ENCODE measurements around the gene DHX15. TPM values are rescaled to one million over a fixed set of nuclear protein-coding genes. Genes with fewer than 3 reads are reported as not detected.

The DHX15 gene
- total RNA-seq, 3 donors from 2014 or later (not counting 1 experiment from before 2014, with no cell fraction given) = 174 to 180 (median 179) TPM

DNA sequence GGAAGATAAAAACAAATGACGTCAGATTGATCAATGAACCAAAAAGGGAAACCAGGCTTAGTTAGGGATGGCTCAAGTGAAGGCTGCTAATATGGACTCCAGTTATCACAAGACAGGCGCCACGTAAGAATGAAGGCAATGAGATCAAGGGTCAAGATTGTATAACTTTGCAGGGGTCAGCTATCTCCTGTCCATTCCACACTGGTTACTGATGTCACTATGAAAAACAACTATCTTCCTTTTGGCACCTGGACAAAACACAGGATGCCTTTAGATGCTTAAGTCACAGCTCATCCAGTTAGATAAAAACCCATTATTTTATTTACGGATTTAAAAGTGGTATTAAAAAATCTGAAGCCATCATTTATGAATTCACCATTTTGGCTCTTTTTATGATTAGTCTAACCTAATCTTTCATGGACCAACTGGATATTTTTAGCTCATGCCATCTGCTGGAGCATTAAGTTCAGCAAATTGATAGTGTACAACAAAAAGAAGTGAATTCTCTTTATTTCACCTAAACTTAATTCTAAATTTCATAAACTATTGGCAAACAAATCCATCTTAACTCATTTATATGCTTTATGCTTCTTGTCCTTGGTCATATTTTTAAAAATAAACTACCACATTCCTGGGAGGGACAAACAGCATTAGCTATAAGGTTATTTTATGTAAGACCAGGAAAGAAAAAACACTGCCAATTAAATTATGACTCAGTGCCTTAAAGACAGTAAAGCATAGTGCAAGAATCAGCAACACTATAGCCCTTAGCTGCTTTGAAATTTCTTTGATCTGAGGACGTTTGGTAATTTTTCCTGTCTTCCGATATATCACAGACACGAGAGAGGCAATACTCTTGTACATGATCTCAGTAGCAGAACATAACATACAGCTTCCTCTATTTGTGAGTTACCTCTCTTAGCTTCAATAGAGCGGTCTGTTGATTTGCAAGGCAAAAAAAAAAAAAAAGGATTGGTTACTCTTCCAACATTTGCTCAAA is 27.0 kb downstream of the DHX15 start:
- ATAC-seq (no peak), DNase-seq (peak in 1 of 2 donors; percentile 25)
- 63% methylated on average over 8 of the region's 8 CpGs for WGBS (ENCODE audit: insufficient coverage)
- peaks cover 10% of the 10 kb centered on the region for H3K36me3 Mint-ChIP-seq
- H3K27ac Mint-ChIP-seq = peak overlapping the region; percentile 58 to 66
- Histone ChIP-seq H3K9me3 (ENCODE audit: control insufficient read depth, insufficient read depth, low read length) (no peaks in the 10 kb centered on the region), H3K4me3 (ENCODE audit: low read length) (no peak overlapping the region), H3K27me3 (ENCODE audit: control insufficient read depth, insufficient read depth, low read length) (no peaks in the 10 kb centered on the region), H3K27ac (ENCODE audit: low read length) (no peak overlapping the region), H3K36me3 (ENCODE audit: control insufficient read depth, insufficient read depth, low read length) (peaks cover 30% of the 10 kb centered on the region), H3K4me1 (ENCODE audit: control insufficient read depth, insufficient read depth, low read length) (no peaks in the 10 kb centered on the region)
- TF ChIP-seq, protein P1, sequence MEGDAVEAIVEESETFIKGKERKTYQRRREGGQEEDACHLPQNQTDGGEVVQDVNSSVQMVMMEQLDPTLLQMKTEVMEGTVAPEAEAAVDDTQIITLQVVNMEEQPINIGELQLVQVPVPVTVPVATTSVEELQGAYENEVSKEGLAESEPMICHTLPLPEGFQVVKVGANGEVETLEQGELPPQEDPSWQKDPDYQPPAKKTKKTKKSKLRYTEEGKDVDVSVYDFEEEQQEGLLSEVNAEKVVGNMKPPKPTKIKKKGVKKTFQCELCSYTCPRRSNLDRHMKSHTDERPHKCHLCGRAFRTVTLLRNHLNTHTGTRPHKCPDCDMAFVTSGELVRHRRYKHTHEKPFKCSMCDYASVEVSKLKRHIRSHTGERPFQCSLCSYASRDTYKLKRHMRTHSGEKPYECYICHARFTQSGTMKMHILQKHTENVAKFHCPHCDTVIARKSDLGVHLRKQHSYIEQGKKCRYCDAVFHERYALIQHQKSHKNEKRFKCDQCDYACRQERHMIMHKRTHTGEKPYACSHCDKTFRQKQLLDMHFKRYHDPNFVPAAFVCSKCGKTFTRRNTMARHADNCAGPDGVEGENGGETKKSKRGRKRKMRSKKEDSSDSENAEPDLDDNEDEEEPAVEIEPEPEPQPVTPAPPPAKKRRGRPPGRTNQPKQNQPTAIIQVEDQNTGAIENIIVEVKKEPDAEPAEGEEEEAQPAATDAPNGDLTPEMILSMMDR (IDR thresholded peaks at IDR 0.05) = no peak
- H3K27me3 Mint-ChIP-seq (ENCODE audit: low read depth in 2 of 2) = no peaks in the 10 kb centered on the region
- peaks cover 69 to 73% of the 10 kb centered on the region in 2 donors for H3K4me1 Mint-ChIP-seq
- peak overlapping the region; percentile 26 for H3K4me3 Mint-ChIP-seq
- peaks cover 2 to 3% of the 10 kb centered on the region in 2 donors for H3K9me3 Mint-ChIP-seq
- intact Hi-C loops (cut with micrococcal nuclease) = no loop called here

DNA sequence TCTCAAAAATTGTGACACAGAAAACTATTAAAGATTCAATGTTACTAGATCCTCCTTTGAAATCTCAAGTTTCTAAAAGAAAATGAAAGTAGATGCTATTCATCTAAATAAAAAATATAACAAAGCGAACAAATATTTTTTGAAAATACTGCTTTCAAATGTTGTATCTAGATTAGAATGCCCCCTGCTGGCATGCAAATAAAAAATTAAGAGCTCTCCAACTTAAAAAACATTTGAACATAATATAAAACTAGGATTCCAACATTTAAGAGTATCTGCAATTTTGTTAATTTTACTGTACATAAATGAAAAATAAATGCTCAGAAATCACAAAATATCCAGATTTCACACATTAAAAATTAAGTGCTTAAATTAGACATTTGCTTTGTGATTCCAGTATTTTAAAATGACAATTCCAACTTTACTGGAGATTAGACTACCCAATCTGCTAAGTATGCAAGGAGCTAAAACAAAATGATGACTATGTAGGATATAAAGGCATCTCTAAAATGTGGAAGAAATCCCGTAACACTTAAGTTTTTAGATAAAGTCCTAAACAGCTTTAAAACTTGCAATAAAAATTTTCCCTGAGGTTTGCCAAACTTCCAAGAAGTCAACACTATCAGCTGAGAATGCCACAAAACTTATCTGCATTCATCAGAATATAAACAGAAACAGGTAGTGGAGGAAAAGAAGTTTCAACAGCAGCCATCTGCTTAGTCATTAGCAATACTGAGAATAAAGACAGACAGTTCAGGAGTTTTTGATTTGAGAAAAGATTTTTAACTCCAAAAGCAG is 32.7 kb downstream of the DHX15 start:
- DNase-seq = peak in 1 of 2 donors; percentile 19
- intact Hi-C loops (cut with micrococcal nuclease) = no loop called here
- Histone ChIP-seq H3K27me3 (ENCODE audit: control insufficient read depth, insufficient read depth, low read length) (no peaks in the 10 kb centered on the region), H3K4me1 (ENCODE audit: control insufficient read depth, insufficient read depth, low read length) (no peaks in the 10 kb centered on the region), H3K36me3 (ENCODE audit: control insufficient read depth, insufficient read depth, low read length) (peaks cover 41% of the 10 kb centered on the region), H3K9me3 (ENCODE audit: control insufficient read depth, insufficient read depth, low read length) (no peaks in the 10 kb centered on the region), H3K27ac (ENCODE audit: low read length) (no peak overlapping the region), H3K4me3 (ENCODE audit: low read length) (no peak overlapping the region)
- no peak for ATAC-seq
- peak overlapping the region in 1 of 2 donors; percentile 29 for H3K27ac Mint-ChIP-seq
- no CpG with 5 or more reads among the region's 2 CpGs for WGBS (ENCODE audit: insufficient coverage)
- no peak overlapping the region for H3K4me3 Mint-ChIP-seq
- TF ChIP-seq, protein P1 (IDR thresholded peaks at IDR 0.05) = no peak
- H3K27me3 Mint-ChIP-seq (ENCODE audit: low read depth in 2 of 2) = no peaks in the 10 kb centered on the region
- no peaks in the 10 kb centered on the region for H3K9me3 Mint-ChIP-seq
- peaks cover 8% of the 10 kb centered on the region for H3K36me3 Mint-ChIP-seq
- H3K4me1 Mint-ChIP-seq = peaks cover 43 to 51% of the 10 kb centered on the region in 2 donors

DNA sequence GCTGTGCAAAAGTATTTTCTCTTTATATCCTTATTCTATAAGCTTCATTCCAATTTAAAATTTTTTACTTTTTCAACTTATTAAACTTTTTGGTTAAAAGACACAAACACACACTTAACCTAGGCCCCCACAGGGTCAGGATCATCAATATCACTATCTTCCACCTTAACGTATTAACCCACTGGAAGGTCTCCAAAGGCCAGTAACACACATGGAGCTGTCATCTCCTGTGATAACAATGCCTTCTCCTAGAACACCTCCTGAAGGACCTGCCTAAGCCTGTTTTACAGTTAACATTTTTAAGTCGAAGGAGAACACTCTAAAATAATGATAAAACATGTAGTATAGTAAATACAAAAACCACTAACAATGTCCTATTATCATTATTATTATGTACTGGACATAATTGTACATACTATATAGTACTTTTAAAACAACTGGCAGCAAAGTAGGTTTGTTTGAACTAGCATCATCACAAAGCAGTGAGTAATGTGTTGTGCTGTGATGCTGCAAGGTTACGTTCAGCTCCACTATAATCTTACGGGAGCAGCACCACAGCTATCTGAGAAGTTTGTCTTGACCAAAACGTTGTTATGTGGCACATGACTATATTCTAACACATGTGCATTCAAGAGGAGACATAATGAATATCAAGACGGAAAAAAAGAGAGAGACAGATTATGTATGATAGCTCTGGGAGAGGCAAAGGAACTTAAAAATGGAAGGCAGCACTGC is 33.7 kb downstream of the DHX15 start:
- H3K9me3 ChIP-seq (ENCODE audit: control insufficient read depth, insufficient read depth, low read length) = no peaks in the 10 kb centered on the region
- H3K36me3 ChIP-seq (ENCODE audit: control insufficient read depth, insufficient read depth, low read length) = peaks cover 35% of the 10 kb centered on the region
- no peak overlapping the region for H3K4me3 Mint-ChIP-seq
- peaks cover 8% of the 10 kb centered on the region for H3K36me3 Mint-ChIP-seq
- H3K27me3 ChIP-seq (ENCODE audit: control insufficient read depth, insufficient read depth, low read length) = no peaks in the 10 kb centered on the region
- H3K4me1 Mint-ChIP-seq = peaks cover 38 to 45% of the 10 kb centered on the region in 2 donors
- no peak overlapping the region for H3K27ac ChIP-seq (ENCODE audit: low read length)
- peak overlapping the region in 1 of 2 donors; percentile 73 for H3K27ac Mint-ChIP-seq
- WGBS (ENCODE audit: insufficient coverage) = 95% methylated on average over 5 of the region's 6 CpGs
- H3K4me3 ChIP-seq (ENCODE audit: low read length) = no peak overlapping the region
- TF ChIP-seq, protein P1 (IDR thresholded peaks at IDR 0.05) = no peak
- DNase-seq (no peak), ATAC-seq (no peak)
- intact Hi-C loops (cut with micrococcal nuclease) = no loop called here
- H3K9me3 Mint-ChIP-seq = no peaks in the 10 kb centered on the region
- H3K27me3 Mint-ChIP-seq (ENCODE audit: low read depth in 2 of 2) = no peaks in the 10 kb centered on the region
- H3K4me1 ChIP-seq (ENCODE audit: control insufficient read depth, insufficient read depth, low read length) = no peaks in the 10 kb centered on the region
